ENCODE data around the gene NLRC3.

Gene NLRC3

DNA sequence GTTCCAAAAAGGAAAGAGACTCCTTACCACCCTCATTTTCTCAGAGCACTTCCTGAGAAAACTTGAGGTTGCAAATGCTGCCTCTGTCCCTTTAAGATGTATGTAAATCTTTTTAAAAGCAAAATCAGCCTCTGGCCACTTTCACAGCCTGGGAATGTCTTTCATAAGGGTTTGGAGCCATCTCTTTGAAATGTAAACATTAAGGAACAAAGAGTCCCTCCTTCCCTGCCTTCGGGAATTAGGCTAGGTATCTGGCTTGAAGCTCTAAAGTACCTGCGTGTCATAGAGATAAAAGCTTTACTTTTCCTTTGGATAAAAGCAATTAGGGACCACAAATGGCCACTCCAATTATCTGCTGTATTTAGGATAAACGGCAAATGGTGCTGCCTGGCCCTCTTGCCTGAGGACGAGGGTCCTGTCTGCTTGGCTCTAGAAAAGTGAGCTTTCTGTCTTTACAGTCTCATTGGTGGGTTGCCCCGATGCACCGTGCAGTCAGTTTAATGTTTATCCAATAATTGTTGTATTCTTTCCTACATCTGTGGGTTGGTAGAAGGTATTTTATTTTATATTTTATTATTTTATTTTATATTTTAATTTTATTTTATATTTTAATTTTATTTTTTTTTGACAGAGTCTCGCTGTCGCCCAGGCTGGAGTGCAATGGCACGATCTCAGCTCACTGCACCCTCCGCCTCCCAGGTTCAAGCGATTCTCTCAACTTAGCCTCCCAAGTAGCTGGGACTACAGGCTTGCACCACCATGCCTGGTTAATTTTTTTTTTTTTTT, 23.9 kb downstream of the NLRC3 start:
- no peak overlapping the region for H3K4me3 ChIP-seq (ENCODE audit: low read depth, low read length)
- in situ Hi-C loops (cut with HindIII; ENCODE audit: low sequenced_read_pairs) = no loop called here
- no peak for DNase-seq (ENCODE audit: low read depth, low spot score)
- no peak for TF ChIP-seq CTCF (IDR thresholded peaks at IDR 0.05; ENCODE audit: low read depth, low read length)

DNA sequence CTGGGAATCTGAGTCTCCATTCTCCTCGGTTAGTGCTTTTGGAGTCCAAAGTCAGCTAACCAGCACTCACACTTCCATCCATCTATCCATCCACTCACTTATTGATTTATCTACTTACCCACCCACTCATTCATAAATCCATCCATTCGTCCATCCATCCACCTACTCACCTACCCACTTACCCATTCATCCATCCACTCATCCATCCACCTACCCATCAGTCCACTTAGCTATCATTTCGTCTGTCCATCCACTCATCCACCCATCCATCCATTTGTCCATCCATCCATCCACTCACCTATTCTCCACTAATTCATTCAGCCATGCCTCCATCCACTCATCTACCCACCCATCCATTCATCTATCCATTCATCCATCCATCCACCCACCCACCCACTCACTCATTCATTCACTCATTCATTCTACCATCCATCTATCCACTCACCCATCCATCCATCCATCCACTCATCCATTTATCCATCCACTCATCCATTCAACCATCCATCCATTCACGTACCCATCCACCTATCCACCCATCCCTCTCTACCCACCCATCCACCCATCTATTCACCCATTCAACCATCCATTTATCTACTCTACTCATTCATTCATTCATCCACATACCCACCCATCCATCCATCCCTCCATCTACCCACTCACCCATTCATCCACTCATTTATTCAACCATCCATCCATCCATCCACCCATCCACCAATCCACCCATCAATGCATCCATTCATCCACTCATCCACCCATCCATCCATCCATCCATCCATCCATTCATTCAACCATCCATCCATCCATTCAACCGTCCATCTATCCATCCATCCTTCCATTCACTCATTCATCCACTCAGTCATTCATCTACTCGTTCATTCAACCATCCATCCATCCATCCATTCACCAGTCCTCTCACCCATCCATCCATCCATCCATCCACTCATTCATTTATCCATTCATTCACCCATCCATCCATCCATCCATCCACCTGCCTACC, 26.1 kb downstream of the NLRC3 start:
- DNase-seq (ENCODE audit: low read depth, low spot score) = no peak
- TF ChIP-seq CTCF (IDR thresholded peaks at IDR 0.05; ENCODE audit: low read depth, low read length) = no peak

GRCh38 chr16:3549906-3550305, 27.3 kb downstream of the NLRC3 start:
- DNase-seq (ENCODE audit: low read depth, low spot score) = no peak
- H3K4me3 ChIP-seq (ENCODE audit: low read depth, low read length) = no peak overlapping the region
- in situ Hi-C loops (cut with HindIII; ENCODE audit: low sequenced_read_pairs) = no loop called here
- no peak for TF ChIP-seq CTCF (IDR thresholded peaks at IDR 0.05; ENCODE audit: low read depth, low read length)

More for the DNA sequence above, 26.1 kb downstream of the NLRC3 start:
- in situ Hi-C loops (cut with HindIII; ENCODE audit: low sequenced_read_pairs) = no loop called here
- no peak overlapping the region for H3K4me3 ChIP-seq (ENCODE audit: low read depth, low read length)

- TF ChIP-seq CTCF (IDR thresholded peaks at IDR 0.05; ENCODE audit: low read depth, low read length) = no peak
- H3K4me3 ChIP-seq (ENCODE audit: low read depth, low read length) = no peak overlapping the region
- no peak for DNase-seq (ENCODE audit: low read depth, low spot score)
- in situ Hi-C loops (cut with HindIII; ENCODE audit: low sequenced_read_pairs) = no loop called here
Observed at GRCh38 chr16:3548859-3549258, 28.3 kb downstream of the NLRC3 start.

- TF ChIP-seq CTCF (IDR thresholded peaks at IDR 0.05; ENCODE audit: low read depth, low read length) = no peak
- no peak overlapping the region for H3K4me3 ChIP-seq (ENCODE audit: low read depth, low read length)
- in situ Hi-C loops (cut with HindIII; ENCODE audit: low sequenced_read_pairs) = no loop called here
- DNase-seq (ENCODE audit: low read depth, low spot score) = no peak
Observed at GRCh38 chr16:3548445-3548844, 28.8 kb downstream of the NLRC3 start.

DNA sequence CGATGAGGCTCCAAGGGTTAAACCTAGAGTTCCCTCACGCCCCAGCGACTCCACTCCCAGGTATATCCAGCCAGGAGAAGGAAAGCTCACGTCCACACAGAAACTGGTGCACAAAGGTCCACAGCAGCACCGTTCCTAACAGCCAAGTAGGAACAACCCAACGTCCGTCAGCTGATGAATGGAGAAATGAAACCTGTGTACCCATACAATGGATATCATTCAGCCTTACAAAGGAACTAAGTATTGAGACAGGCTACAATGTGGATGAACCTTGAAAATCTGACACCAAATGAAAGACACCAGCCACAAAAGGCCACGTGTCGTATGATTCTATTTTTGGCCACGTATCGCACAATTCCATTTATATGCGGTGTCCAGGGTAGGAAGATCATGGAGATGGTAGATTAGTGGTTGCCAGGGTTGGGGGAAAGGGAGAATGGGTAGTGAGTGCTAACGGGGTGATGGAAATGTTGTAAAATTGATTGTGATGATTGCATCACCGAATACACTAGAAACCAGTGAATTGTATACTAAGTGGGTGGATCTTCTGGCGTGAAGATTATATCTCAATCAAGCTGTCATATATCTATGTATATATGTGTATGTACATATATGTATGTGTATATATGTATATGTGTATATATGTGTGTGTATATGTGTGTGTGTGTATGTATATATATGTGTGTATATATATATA, 30.1 kb downstream of the NLRC3 start:
- in situ Hi-C loops (cut with HindIII; ENCODE audit: low sequenced_read_pairs) = no loop called here
- no peak for DNase-seq (ENCODE audit: low read depth, low spot score)
- no peak overlapping the region for H3K4me3 ChIP-seq (ENCODE audit: low read depth, low read length)
- TF ChIP-seq CTCF (IDR thresholded peaks at IDR 0.05; ENCODE audit: low read depth, low read length) = no peak

All from astrocyte of the spinal cord (primary cell).